ENCODE results near the gene TMEM154.

- TF ChIP-seq POLR2A (IDR thresholded peaks at IDR 0.05; ENCODE audit: low read depth, low read length) (no peak), POLR2AphosphoS5 (IDR thresholded peaks at IDR 0.05; ENCODE audit: low read depth, low read length) (no peak), TAF1 (IDR thresholded peaks at IDR 0.05; ENCODE audit: low read depth, low read length) (no peak), POU2F2 (IDR thresholded peaks at IDR 0.05; ENCODE audit: low read depth, low read length) (no peak)
Observed at GRCh38 chr4:152719291-152719690, 39.5 kb upstream of the TMEM154 start.
